Gastrocnemius medialis (tissue), 4 donors: ENCODE measurements around the gene GALNT15.

Source experiments
- CTCF ChIP-seq, 5 experiments: fragments of 450-650 bp in 3 of 5; fragments of 200-600 bp in 2 of 5; sonication (generic) in 2 of 5; IDR thresholded peaks in 4 of 5; conservative IDR thresholded peaks in 1 of 5; 1 replicate in 4 of 5; 2 replicates in 1 of 5; pipeline ENCODE4 v1.5.1; 2016 to 2019; ENCODE audit warnings: antibody characterized with exemption in 5 of 5, mild to moderate bottlenecking in 3 of 5, moderate library complexity in 3 of 5
- POLR2A ChIP-seq, 2 donors: fragments of 450-650 bp; IDR thresholded peaks; one replicate each; pipeline ENCODE4 v1.6.1; 2017; ENCODE audit warnings: antibody characterized with exemption in 2 of 2, mild to moderate bottlenecking in 2 of 2, moderate library complexity in 2 of 2

- no peak for TF ChIP-seq POLR2A (IDR thresholded peaks at IDR 0.05)
- TF ChIP-seq CTCF (IDR thresholded peaks at IDR 0.05 in 4 of 5, conservative IDR thresholded peaks at IDR 0.05 in 1 of 5) = no peak
These were observed 77.0 kb downstream of the GALNT15 start for GRCh38 chr3:16251316-16252085.
